ENCODE measurements around the gene SYPL2.

The SYPL2 gene

DNA sequence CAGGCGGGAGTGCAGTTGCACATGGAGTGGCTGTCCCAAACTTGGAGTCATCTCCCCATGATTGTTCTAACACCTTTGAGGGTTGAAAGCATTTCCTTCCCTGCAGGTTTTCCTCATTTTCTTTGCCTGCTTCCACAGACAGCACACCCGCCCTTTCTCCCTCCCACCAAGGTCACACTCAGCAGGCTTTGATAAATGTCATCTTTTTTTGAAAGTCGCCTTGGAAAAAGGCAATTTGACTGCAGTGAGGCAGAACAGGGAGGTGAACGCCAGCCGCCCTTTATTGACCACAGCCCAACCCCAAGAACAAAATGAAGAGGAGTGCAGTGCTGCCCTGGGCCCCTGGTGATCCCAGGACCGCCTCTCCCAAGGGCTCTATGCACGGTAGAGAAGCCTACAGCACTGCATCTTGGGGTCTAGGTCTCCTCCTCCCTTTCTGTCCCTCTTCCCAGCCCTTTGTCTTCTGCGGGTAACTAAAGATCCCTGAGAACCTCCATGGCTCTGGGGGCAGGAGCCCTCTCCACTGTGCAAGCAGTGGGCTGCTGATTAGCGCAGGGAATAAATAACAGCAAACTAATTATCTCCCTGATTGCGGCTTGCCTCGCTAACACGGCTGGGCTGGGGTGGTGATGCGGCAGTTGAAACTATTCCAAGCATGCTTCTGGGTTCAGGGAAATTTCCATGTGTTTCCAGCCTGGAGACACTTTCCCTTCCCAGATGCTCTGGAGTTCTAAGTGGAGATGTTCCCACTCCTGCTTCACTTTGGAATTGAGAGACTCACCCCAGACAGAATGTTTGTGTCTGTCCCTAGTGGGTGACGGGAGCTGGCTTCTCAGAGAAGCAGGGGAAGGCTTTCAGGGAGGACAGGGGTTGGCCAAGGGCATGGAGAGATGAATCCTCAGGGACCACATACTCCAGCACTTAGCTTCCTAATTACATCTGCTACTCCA lies 54.9 kb downstream of the SYPL2 start:
- DNase-seq = no peak

DNA sequence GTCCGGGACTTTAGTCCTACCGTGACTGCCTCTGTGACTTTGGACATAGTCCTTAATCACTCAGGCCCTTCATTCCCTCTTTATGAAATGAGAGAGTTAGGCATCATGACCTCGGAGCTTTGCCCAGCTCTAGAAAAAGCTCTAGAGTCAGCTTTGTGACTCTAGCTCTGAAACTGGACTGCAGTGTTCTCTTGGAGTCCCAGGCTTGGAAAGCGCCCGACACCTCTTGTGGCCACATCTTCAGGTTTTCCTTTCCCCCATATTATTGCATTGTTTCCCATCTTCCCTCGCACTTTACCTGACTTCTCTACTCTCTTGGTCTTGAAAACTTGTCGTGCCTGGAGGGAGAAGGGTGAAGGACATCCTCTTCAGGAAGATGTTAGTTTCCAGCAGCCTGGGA lies 55.7 kb downstream of the SYPL2 start:
- no peak for DNase-seq

DNA sequence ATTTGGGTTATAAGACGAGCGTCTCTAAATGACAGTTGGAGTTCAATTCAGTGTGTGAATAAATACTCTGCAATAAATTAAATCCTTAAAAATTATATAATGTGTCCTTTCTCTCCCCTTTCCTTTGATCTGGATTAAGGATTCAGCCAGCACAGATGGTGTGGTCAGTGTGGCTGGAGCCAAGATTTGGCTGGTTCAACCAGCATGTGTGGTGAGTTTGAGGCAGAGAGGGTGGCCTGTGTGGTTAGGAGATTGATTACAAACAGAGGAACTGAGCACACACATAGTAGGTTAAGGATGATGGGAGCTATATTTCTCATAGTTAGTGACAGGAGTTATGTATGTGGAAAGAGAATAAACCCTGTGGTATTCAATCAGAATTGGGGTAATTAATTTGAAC lies 57.4 kb downstream of the SYPL2 start:
- DNase-seq = no peak

DNA sequence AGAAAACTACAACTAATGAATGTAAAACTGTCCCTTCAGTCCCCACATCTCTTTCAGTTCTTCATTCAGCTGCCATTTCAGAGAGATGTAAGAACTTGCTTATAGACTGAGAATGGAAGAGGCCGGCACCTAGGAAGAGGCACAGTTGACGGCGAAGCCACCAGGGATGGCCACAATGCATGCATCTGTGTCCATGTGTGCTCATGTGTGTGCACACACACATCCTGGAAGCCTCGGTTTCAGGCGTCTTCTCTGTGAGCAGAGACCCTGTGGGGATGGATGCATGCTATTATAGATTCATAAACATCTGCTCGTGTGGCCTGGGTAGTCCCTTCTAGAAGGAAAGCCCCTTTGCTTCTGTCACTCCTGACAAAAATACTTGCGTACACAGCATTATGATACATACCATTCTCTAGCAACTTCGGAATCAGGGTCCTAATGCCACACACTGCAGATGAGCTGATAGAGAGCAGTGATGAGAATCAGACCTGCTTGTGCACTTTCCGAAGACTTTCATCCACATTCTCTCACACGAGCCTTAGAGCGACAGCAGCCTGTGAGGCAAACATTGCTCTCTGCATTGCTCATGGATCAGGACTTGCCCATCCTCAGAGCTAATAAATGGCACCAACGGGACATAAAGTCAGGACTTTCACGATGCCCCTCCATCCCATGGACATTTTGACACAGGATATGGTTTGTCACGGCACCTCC lies 60.9 kb downstream of the SYPL2 start:
- no peak for DNase-seq

DNA sequence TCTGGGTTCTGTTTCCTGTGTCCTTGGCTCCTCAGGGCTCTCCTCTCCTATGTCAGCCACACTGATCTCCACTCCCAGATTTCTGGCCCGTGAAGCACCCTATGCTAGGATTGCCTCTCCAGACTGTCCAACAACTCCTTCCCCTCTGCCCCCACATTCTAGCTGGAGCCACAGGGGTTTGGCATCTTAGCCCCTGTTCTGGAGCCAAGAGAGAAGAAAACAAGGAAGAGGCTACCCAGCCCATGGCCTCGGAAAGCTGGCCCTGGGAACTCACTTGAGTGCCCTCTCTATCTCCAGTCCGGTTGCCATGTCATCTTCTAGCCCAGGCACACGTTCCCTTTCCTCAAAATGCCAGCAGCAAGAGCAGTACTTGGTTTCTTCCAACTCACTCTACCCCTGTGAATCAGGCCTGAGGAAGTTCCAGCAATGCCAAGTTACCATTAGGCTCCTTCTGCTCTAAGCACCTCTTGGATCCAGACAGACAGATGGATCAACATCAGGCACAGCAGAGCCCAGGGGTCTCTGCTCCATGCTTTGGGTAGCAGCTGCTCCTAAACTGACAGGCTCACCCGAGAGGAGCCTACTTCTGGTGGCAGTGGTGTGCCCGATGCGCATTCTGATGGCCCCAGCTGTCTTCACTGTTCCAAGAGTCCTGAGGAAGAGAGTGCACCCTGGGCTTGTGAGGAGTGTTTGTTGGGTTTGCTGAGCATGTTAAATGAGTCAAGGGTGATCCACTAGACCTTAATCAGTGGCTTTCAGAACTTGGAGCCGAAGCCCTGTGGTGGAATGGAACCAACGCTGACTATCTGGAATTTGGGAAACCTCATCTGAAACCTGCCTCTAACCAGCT lies 61.7 kb downstream of the SYPL2 start:
- no peak for DNase-seq

DNA sequence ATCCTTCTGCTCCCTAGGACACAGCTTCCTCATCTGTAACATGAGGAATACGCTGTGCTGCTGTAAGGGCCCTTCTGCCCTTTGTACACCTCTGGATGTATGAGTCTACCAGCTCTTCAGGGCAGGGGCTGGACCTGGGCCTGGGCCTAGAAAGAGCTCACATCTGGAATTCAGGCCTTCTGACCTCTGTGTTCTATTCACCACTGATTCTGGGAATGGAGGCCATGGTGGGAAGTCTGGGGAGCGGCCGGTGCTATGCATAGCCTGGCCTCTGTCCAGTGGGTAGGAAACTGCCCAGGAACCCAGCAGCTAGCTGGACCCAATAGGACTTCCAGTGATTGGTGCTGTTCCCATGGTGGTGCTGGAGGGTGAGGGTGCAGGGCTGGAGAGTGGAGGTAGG lies 62.4 kb downstream of the SYPL2 start:
- DNase-seq = no peak

DNA sequence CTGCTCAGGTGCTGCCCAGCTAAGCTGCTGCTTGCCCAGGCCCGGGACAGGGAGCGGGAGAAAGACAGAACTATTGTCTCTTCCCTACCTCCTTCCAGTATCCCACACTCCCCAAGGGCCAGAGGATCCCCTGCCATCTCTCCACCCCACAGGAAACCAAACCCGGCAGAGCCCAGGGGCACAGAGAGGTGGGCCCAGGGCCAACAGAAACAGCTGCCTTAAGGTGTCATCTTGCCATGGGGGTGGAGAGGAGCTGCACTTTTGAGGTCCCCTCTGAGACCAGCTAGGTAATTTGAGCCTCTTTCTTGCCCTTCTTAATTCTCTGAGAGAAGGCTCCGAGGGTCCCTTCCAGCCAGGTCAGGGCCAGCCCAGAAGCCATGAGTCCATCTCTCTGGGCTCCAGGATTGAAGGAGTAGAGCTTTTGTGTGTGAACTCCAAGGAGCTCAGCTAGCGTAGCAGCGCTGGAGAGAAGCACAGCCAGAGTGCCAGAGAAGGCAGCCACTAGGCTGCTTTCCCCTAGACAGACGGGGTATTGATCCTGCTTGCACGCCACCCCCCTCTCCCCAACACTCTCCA lies 63.6 kb downstream of the SYPL2 start:
- no peak for DNase-seq

DNA sequence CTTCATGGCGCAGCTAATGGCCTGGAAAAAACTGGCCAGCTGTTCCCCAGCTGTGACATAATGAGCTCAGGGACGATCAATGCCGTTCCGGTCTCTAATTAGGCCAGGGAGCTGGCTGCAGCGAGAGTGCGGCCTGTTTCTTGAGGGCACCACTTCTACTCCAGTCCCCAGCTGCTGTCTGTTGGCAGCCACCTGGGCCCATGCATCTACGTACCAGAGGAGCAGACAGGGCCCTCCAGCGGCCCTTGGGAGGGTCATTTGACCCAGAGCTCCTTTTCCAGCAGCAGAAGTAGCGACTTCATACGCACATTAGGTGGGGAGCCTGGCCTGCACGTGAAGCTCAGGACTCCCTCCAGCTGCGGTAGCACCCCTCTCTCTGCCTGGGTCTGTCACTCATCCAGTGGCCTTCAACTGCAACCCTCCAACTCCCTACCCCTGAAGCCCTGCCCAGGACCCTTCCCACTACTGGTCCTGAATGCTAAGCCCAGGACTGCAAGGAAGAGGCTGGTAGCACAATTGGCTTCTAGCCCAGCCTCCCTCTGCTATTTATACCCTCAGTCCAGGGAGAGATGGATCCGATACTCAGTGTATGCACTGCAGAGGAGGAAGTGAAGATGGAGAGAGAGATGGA lies 64.2 kb downstream of the SYPL2 start:
- DNase-seq = no peak

DNA sequence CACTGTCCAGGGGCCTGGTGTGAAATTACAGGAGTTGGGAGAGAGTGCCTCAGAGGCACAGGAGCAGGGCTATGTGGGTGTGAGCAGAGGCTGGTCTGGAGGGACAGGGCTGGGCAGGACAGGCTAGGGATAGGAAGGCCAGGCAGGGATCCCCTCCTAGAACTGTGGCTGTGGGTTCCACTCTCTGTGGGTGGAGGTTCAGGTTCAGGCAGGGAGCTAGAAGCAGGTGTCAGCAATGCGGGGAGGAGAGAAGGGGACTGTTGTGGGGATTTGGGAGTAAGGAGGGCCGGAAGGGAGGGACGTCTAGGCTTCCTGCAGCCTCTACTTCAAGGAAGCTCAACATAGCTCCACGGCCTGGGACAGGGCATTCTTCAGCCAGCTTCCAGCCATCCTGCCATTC lies 65.0 kb downstream of the SYPL2 start:
- DNase-seq = no peak

Measured in CD4-positive, alpha-beta T cell treated with Interferon alpha-2 for 1 hour (primary cell).